CD1c-positive myeloid dendritic cell (primary cell): ENCODE measurements around the gene RSPH6A.

ENCODE experiments used
- DNase-seq: peaks from one replicate; pipeline ENCODE4 v3.0.0-alpha.2; 2016; ENCODE audit errors: extremely low spot score

RSPH6A gene

DNA sequence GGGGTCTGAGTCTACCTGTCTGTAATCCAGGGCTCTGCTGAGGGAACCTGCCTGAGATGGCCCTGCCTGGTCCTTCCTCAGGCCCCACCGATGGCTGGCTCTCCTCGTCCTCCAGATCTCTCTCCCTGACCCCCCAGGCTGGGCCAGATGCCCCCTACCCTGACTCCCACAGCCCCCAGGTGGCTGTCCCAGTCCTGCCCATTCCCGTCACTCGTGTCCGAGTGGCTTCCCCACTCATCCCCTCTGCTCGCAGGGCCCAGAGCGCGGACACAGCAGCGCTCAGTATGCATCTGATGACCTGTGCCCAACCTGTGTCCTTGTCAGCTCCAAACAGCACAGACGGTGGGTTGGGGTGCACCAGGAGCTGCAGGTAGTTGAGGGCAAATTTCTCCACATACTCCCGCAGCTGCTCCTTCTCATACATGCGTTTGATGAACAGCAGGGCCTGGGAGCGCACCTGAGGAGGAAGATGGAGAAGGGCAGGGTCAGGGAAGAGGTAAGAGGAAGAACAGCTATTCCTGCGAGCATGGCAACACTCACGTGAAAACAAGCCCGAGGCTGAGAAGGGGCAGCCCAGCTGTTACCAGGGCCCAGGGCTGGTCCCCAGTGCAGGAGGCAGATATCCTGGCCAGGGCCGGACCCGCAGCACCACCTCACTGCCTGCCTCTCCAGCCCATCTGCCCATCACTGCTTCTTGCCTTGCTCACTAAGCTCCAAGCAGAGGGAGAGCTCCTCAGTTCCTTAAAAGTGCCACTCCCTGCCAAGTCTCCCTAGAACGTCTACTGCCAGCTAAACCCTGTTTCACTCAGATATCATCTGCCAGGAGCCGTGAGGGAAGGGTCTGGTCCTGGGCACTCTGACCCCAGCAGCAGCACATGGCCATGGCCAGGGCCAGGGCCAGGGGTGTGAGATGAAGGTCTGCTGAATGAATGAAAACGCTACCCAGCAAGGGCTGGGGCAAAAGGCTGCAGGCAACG is 11.1 kb upstream of the RSPH6A start:
- no peak for DNase-seq

DNA sequence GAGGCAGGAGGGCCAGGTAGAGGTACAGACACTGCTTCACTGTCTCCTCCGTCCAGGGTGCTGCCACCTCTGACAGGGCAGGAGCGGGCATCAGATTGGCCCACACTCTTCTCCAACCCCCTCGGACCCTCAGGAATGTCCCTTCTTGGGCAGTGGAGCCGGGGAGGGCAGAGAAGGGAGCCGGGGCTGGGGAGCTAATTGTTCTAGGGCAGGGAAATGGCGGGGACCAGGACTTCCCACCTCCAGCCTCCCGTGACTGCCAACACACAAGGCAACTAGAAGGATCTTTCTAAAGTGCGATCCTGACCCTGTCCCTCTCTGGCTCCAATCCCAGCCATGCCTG is 10.1 kb upstream of the RSPH6A start:
- no peak for DNase-seq

DNA sequence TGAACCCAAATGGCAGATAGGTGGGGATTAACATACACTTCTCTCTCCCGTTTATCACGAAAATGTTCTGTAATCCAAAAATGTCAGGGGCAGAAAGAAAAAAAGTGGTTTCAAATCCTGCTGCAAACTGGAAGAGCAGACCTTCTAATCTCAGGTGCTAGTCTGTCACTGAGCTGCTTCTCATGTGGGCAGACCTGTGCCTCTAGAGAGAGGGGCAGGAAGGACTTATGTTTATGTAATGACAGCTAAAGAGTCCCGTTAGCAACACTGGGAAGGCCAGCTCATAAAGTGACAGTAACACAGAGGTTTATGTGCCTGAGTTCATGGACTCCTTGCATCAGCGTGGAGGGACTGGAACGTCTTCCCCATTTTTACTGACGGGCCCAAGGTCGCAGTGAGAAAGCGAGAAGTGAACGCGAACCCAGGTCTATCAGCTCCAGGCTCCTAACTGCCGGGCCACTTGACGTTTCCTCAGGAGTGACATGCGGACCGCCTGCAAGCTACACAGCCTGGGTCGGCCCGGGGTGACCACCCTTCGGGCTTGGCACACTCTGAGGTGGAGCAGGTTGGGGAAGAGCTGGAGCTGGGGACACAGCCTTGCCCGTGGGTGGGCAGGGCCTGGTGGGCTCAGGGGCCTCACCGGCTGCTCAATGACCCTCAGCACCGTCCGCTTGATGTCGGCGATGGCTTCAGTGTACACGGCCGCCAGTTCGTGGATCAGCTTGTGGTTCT is 9.6 kb upstream of the RSPH6A start:
- no peak for DNase-seq

GRCh38 chr19:45824041-45824471 is 8.9 kb upstream of the RSPH6A start:
- DNase-seq: no peak

- no peak for DNase-seq
These were observed 8.1 kb upstream of the RSPH6A start for GRCh38 chr19:45823182-45823581.

- DNase-seq: no peak
These were observed 7.6 kb upstream of the RSPH6A start for GRCh38 chr19:45822716-45823115.

- no peak for DNase-seq
These were observed 6.5 kb upstream of the RSPH6A start for GRCh38 chr19:45821570-45821969.

- no peak for DNase-seq
These were observed 6.0 kb upstream of the RSPH6A start for GRCh38 chr19:45821103-45821521.

DNA sequence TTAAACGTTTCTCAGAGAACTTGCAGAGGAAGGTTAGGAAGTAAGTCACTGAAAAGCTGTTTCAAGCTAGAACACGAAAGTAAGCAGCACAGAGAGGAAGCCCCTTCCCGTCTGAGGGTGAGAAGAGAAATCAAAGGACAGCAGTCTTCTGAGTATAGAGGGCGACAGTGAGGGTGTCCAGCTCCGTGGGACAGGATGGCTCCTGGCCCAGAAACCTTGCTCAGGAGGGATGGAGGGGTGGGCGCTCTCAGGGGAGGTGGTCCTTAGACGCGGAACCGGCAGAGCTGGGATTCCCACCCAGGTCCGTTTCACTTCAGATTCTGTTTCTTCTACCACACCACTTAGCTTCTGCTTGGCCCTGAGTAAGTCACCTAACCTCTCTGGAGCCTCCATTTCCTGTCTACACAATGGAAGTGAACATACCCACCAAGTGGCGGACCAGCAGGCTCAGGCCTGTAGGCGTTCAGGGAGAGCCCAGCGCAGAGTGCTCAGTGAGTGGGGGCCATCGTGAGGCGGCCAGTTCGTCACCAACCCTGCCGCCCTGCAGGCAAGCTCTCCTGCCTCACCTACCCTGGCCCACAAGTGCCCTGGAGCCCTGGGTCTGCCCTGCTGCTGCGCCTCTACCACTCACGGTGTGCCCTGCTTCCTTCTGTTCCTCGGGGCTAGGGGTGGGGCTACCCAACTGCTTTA is 5.5 kb upstream of the RSPH6A start:
- no peak for DNase-seq

GRCh38 chr19:45819769-45820168 is 4.7 kb upstream of the RSPH6A start:
- no peak for DNase-seq

GRCh38 chr19:45817725-45818301 is 2.7 kb upstream of the RSPH6A start:
- no peak for DNase-seq

DNA sequence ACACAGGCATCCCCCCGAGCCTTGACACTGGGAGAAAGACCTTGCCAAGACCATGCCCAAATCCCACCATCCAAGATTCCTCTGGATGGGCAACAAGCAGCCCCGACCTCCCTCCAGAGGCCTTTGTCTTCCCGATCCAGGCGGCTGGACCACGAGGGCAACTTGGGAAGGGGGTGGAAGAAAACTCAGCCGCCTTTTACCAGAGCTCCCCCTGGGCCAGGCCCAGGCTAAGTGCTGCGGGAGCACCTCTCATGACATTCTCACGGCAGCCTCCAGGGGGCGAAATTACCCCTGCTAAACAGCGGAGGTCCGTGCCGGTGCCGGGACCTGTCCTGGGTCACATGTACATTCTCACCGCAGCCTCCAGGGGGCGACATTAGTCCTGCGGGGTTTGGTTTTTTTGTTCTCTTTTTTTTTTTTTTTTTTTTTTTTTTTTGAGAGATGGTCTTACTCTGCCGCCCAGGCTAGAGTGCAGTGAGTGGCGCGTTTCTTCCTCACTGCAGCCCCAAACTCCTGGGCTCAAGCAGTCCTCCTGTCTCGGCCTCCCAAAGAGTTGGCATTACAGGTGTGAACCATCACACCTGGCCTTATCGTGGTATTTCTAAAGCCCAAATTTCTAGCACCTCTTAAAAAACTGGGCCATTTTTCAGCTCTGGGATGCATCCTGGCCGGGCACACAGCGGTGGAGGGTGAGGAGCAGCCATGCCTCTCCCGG is 2.1 kb upstream of the RSPH6A start:
- peak; percentile 97 for DNase-seq

DNA sequence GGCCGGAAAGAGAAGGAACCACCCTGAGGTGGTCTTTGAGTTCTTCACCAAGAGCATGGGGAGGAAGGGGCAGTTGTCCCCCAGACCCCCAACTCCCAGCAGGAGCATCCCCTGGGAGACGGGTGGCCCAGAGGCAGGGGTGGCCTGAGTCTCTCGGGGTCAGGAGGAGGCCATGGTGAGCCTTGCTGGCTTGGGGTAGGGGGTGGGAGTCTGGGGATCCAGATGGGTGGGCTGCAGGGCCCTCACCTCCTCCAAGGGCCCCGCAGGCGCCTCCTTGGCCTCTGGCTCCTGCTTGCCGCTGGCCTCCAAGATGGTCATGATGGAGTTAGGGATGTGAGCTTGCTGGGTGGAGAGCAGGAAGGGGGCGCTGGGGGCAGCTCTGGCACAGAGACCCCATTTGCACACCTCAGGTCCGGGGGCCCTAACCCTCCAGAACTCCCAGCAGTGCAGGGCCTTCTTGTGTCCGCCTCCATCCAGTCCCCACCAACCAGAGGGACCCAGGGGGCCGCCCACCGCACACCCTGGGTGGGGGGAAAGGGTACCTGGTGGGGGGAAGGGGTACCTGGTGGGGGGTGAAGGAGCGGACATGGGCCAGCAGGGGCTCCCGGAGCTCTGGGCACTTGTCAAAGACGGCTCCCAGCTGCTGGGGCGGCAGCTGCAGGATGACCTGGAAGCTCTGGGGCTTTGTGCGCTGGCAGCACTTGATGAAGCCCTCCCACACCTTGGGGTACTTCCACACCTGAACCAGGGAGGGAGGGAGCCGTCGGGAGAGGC is 1.3 kb upstream of the RSPH6A start:
- no peak for DNase-seq

GRCh38 chr19:45815481-45816216 is 541 bp upstream of the RSPH6A start:
- no peak for DNase-seq

DNA sequence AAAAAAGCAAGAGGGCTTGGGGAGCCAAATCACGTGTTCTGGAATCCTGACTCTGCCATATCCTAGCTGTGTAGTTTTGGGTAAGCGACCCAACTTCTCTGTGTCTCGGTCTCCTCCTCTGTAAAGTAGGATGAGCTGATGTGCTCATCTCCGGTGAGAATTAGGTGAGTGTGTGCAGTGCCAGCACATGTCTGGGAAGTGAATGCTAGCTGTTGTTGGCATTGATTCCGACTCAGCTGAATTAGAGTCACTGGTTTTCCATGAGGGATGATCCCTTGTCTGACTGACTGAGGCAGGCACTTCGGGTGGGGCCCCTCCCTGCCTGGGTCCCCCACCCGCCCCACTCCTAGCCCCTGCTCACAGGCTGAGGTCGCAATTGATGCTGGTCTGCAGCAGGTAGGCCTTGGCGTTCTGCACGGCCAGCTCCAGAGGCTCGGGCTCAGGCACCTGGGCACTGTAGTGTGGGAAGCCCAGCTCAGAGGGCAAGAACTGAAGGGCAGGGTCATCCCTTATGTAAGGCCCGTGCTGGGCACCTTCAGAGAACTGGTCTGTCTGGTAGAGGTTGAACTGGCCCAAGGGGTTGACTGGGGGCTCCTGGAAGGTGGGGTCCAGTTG is 835 bp downstream of the RSPH6A start:
- DNase-seq: no peak

- no peak for DNase-seq
These were observed 2.8 kb downstream of the RSPH6A start for GRCh38 chr19:45812297-45812696.

- peak; percentile 6 for DNase-seq
These were observed 5.4 kb downstream of the RSPH6A start for GRCh38 chr19:45809643-45810159.

GRCh38 chr19:45805719-45806118 is 9.4 kb downstream of the RSPH6A start:
- DNase-seq: no peak

DNA sequence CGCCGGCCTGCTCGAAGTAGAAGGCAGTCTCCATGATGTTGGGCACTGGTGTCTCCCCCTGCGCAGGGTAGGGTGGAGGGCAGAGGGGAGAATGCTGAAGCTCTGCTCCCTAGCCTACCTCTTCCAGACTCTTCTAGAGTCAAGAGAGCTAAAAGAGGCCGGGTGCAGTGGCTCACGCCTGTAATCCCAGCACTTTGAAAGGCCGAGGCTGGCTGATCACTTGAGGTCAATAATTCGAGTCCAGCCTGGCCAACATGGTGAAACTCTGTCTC is 10.2 kb downstream of the RSPH6A start:
- no peak for DNase-seq
